Suprapubic skin (tissue), 4 donors: Measurements from ENCODE around the gene ERFL.

Source experiments
- CTCF ChIP-seq, 2 donors: fragments of 200-600 bp in 1 of 2; fragments of 450-650 bp in 1 of 2; sonication (generic) in 1 of 2; IDR thresholded peaks; one replicate each; pipeline ENCODE4 v1.5.1; 2016 to 2019; ENCODE audit warnings: antibody characterized with exemption in 2 of 2, mild to moderate bottlenecking in 1 of 2, moderate library complexity in 1 of 2
- EP300 ChIP-seq: sonication (generic); formaldehyde crosslinking; IDR thresholded peaks from one replicate; pipeline ENCODE4 v1.6.1; 2017; ENCODE audit warnings: antibody characterized with exemption
- POLR2A ChIP-seq, 2 donors: fragments of 450-650 bp; IDR thresholded peaks; one replicate each; pipeline ENCODE4 v1.6.1; 2017; ENCODE audit warnings: antibody characterized with exemption in 2 of 2, mild to moderate bottlenecking in 2 of 2, moderate library complexity in 2 of 2
- POLR2AphosphoS5 ChIP-seq, 3 donors: sonication (generic); formaldehyde crosslinking; IDR thresholded peaks; one replicate each; pipeline ENCODE4 v1.6.1; 2017; ENCODE audit warnings: antibody characterized with exemption in 3 of 3

DNA sequence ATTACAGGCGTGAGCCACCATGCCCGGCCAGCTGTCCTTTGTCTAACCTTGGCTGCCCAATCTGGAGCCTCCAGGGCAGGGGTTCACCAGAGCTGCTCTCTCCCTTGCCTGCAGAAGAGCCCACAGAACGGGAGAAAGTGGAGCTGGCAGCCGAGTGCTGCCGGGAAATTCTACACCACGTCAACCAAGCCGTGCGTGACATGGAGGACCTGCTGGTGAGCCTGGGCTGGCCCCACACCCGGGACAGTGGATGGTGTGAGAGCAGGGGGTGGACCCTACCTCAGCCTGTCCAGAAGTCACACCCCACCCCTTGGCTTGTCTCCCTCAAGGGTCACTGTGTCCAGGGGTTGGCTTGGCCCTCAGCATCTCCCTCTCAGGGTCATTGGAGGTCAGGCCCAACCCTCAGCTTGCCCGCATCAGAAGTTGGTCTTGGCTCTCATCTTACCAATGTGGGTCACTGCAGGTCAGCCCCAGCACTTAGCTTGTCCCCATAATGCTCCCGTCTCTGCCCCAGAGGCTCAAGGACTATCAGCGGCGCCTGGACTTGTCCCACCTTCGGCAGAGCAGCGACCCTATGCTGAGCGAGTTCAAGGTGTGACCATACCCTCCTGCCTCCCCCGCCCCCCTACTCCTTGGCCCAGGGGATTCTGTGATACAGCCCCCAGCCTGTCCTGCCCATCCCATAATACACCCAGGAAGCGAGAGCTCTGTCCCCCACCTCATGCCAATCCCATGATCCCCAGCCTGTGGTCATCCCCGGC lies 24.9 kb downstream of the ERFL start:
- TF ChIP-seq POLR2AphosphoS5 (IDR thresholded peaks at IDR 0.05): no peak
- no peak for TF ChIP-seq CTCF (IDR thresholded peaks at IDR 0.05)
- no peak for TF ChIP-seq POLR2A (IDR thresholded peaks at IDR 0.05)
- no peak for TF ChIP-seq EP300
